ENCODE results near the gene TNPO2.

- TF ChIP-seq, protein P1, sequence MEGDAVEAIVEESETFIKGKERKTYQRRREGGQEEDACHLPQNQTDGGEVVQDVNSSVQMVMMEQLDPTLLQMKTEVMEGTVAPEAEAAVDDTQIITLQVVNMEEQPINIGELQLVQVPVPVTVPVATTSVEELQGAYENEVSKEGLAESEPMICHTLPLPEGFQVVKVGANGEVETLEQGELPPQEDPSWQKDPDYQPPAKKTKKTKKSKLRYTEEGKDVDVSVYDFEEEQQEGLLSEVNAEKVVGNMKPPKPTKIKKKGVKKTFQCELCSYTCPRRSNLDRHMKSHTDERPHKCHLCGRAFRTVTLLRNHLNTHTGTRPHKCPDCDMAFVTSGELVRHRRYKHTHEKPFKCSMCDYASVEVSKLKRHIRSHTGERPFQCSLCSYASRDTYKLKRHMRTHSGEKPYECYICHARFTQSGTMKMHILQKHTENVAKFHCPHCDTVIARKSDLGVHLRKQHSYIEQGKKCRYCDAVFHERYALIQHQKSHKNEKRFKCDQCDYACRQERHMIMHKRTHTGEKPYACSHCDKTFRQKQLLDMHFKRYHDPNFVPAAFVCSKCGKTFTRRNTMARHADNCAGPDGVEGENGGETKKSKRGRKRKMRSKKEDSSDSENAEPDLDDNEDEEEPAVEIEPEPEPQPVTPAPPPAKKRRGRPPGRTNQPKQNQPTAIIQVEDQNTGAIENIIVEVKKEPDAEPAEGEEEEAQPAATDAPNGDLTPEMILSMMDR (tag by site-specific recombination; IDR thresholded peaks at IDR 0.05) = no peak; the same call in 1 of the 2 replicates
- TF ChIP-seq ZSCAN23 (tag by site-specific recombination; IDR thresholded peaks at IDR 0.05) (no peak), YY1 (tag by site-specific recombination; IDR thresholded peaks at IDR 0.05) (peak; percentile 97), RBAK (tag by site-specific recombination; IDR thresholded peaks at IDR 0.05) (no peak), ZNF302 (tag by site-specific recombination; IDR thresholded peaks at IDR 0.05; ENCODE audit: low read depth) (no peak), ZBTB21 (tag by site-specific recombination; IDR thresholded peaks at IDR 0.05) (peak; percentile 46; the same call in 1 of the 2 replicates), SP2 (tag by site-specific recombination; IDR thresholded peaks at IDR 0.05) (peak; percentile 99)
Measured at GRCh38 chr19:12736995-12737834, 13.5 kb upstream of the TNPO2 start, which contains the start of gene GET3.
